CD14-positive monocyte (primary cell): ENCODE data around the gene WDR82. TPM values are rescaled to one million over a fixed set of nuclear protein-coding genes. Genes with fewer than 3 reads are reported as not detected.

Experiments used
- DNase-seq, 3 donors: peaks; one replicate each; pipeline ENCODE4 v3.0.0-alpha.2; 2011 to 2022
- H2AFZ ChIP-seq: 2 replicates; pipeline ENCODE4 v1.6.0; 2012; ENCODE audit warnings: mild to moderate bottlenecking, low read depth, low read length, inconsistent platforms; ENCODE audit not compliant: insufficient read depth, poor library complexity, severe bottlenecking
- H3K27ac ChIP-seq, 2 donors: 1 replicate in 1 of 2; 2 replicates in 1 of 2; pipeline ENCODE4 v1.5.1; 2012 to 2013; ENCODE audit warnings: low read length in 2 of 2, control low read depth in 1 of 2, inconsistent platforms in 1 of 2, low read depth in 1 of 2, mild to moderate bottlenecking in 1 of 2
- H3K27me3 ChIP-seq, 2 donors: one replicate each; pipeline versions ENCODE4 v1.6.0 to v1.6.1; 2011 to 2013; ENCODE audit warnings: low read length in 2 of 2; ENCODE audit not compliant: control insufficient read depth in 2 of 2, insufficient read depth in 2 of 2
- H3K36me3 ChIP-seq, 2 donors: replicated peaks in 1 of 2; 1 replicate in 1 of 2; 2 replicates in 1 of 2; pipeline versions ENCODE4 v1.5.1 to v1.6.1; 2012 to 2013; ENCODE audit warnings: low read length in 2 of 2, control low read depth in 1 of 2, inconsistent platforms in 1 of 2, mild to moderate bottlenecking in 1 of 2; ENCODE audit not compliant: insufficient read depth in 2 of 2, control insufficient read depth in 1 of 2
- H3K4me1 ChIP-seq, 2 donors: 1 replicate in 1 of 2; 2 replicates in 1 of 2; pipeline versions ENCODE4 v1.5.1 to v1.6.1; 2012 to 2013; ENCODE audit warnings: low read length in 2 of 2, control low read depth in 1 of 2, inconsistent platforms in 1 of 2, mild to moderate bottlenecking in 1 of 2, moderate library complexity in 1 of 2; ENCODE audit not compliant: insufficient read depth in 2 of 2, control insufficient read depth in 1 of 2
- H3K4me2 ChIP-seq: replicated peaks from 2 replicates; pipeline ENCODE3; 2012; ENCODE audit warnings: low read length, moderate library complexity, mild to moderate bottlenecking; ENCODE audit not compliant: poor library complexity, severe bottlenecking; ENCODE audit errors: extremely low read depth
- H3K4me3 ChIP-seq, 3 experiments: fragments of 200-600 bp in 1 of 3; sonication (generic) in 1 of 3; replicated peaks in 1 of 3; 1 replicate in 2 of 3; 2 replicates in 1 of 3; pipeline ENCODE4 v1.5.1; 2011 to 2013; ENCODE audit warnings: low read length in 3 of 3, mild to moderate bottlenecking in 3 of 3, control low read depth in 2 of 3, low read depth in 2 of 3, inconsistent platforms in 1 of 3, moderate library complexity in 1 of 3
- H3K79me2 ChIP-seq: 2 replicates; pipeline ENCODE4 v1.6.0; 2012; ENCODE audit warnings: mild to moderate bottlenecking, control low read depth, inconsistent platforms, low read length, moderate library complexity; ENCODE audit not compliant: insufficient read depth
- H3K9ac ChIP-seq: 2 replicates; pipeline ENCODE4 v1.6.0; 2017; ENCODE audit warnings: low read length, mild to moderate bottlenecking; ENCODE audit not compliant: insufficient read depth, poor library complexity, severe bottlenecking
- H3K9me3 ChIP-seq, 2 donors: replicated peaks in 1 of 2; 1 replicate in 1 of 2; 2 replicates in 1 of 2; pipeline versions ENCODE4 v1.5.1 to v1.6.1; 2012 to 2013; ENCODE audit warnings: low read length in 2 of 2, control low read depth in 1 of 2; ENCODE audit not compliant: control insufficient read depth in 1 of 2, insufficient read depth in 1 of 2
- H4K20me1 ChIP-seq: 2 replicates; pipeline ENCODE4 v1.6.0; 2012; ENCODE audit warnings: mild to moderate bottlenecking, low read length, control low read depth, moderate library complexity; ENCODE audit not compliant: insufficient read depth
- H3K27ac Mint-ChIP-seq, 7 donors: one replicate each; pipeline ENCODE4 v1.8.0; 2020; ENCODE audit warnings: mild to moderate bottlenecking in 7 of 7, mixed read lengths in 7 of 7, moderate library complexity in 6 of 7, inconsistent platforms in 2 of 7
- H3K27me3 Mint-ChIP-seq, 3 donors: one replicate each; pipeline ENCODE4 v1.8.0; 2021 to 2022; ENCODE audit warnings: low read depth in 3 of 3, mild to moderate bottlenecking in 3 of 3, mixed read lengths in 3 of 3, moderate library complexity in 3 of 3, inconsistent platforms in 1 of 3
- H3K36me3 Mint-ChIP-seq, 2 donors: one replicate each; pipeline ENCODE4 v1.8.0; 2020; ENCODE audit warnings: mixed read lengths in 2 of 2, inconsistent platforms in 1 of 2, mild to moderate bottlenecking in 1 of 2
- H3K4me1 Mint-ChIP-seq: one replicate; pipeline ENCODE4 v1.8.0; 2020; ENCODE audit warnings: mild to moderate bottlenecking, mixed read lengths
- H3K4me3 Mint-ChIP-seq, 2 donors: one replicate each; pipeline ENCODE4 v1.8.0; 2020; ENCODE audit warnings: mild to moderate bottlenecking in 2 of 2, mixed read lengths in 2 of 2, moderate library complexity in 1 of 2
- H3K9me3 Mint-ChIP-seq, 7 donors: one replicate each; pipeline ENCODE4 v1.8.0; 2020 to 2022; ENCODE audit warnings: mixed read lengths in 7 of 7, mild to moderate bottlenecking in 6 of 7, moderate library complexity in 6 of 7, inconsistent platforms in 2 of 7
- WGBS: methylation state at CpG from one replicate; pipeline ENCODE4 v1.1.5; 2013; ENCODE audit warnings: missing lambda C conversion rate; ENCODE audit not compliant: insufficient coverage; 5-methylcytosine and 5-hydroxymethylcytosine counted together
- intact Hi-C, 2 donors: fragments of 100-400 bp; cut with micrococcal nuclease; formaldehyde crosslinking; loops; one replicate each; pipeline versions ENCODE4 v1.15.0 to v1.15.1; 2023
- polyA plus RNA-seq, 3 donors: library from polyadenylated mRNA; depleted of rRNA in 1 of 3; unstranded in 2 of 3; stranded (reverse) in 1 of 3; fragments of 300-500 nt in 2 of 3; fragments of >200 nt in 1 of 3; fragmentation: Illumina TruSeq in 2 of 3; gene quantifications; 1 replicate in 2 of 3; 2 replicates in 1 of 3; pipeline ENCODE4 v1.2.3, GENCODE V29; 2012 to 2021
- TF ChIP-seq, protein P1 (sequence below): fragments of 200-600 bp; IDR thresholded peaks from one replicate; pipeline ENCODE4 v1.8.0; 2022; ENCODE audit warnings: antibody characterized with exemption, mild to moderate bottlenecking

WDR82 gene
- polyA plus RNA-seq, 3 donors = 27.3 to 33.4 (median 32.3) TPM

DNA sequence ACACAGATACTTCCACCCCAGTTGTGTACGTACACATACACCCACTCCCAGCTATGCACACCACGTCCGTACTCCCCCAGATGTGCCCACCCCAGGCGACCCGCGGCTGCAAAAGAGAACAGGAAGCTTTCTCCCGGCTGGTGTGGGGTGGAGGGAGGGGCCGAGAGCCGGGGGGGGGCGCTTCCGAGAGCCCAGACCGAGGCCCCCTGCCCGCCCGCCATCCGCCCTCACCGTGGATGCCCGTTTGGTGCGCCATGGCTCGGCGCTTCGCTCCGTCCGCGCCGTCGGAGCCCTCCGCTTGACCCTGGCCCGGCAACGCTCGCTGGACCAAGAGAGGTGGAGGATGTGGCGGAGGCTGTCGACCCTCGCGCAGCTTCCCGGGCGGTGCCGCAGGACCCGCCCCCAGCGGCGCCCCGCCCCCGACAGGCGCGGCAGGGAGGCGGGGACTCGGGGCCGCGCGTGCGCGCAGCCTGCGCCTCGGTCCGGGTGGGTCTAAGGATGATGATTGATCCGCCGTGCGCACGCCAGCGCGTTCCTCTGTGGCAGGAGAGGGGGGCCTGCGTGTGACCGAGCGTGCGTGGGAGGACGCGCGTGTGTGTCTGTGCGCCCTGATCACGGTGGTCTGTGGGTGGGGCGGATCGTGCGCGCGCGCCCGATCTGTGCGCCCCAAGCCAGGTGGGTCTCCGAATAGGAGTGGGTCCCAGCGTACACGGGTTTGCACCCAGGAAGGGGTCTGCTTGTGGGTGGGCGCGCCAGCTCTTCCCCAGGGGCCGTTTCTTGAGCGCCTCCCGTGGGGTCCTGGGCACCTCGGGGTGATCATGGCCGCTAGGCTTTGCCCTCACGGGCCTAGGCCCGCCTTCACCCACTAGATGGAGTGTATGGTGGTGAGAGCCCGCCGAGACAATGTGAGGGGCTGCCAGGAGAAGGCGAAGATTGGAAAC, 39.4 kb downstream of the WDR82 start, which contains the start of gene TWF2:
Gene TWF2 (minus strand): TSS at position 398 of the 941 bp plus-strand sequence. CDS start 142 bp downstream, at position 256.
- Mint-ChIP-seq H3K36me3 (peaks cover 24 to 25% of the 10 kb centered on the region in 2 donors), H3K4me1 (peaks cover 68% of the 10 kb centered on the region), H3K27ac (peak within 1 kb of the TSS; percentile 91 to 95 (median 93)), H3K4me3 (peak within 1 kb of the TSS; percentile 90 to 97), H3K9me3 (peaks cover 0 to 5% (median 0%) of the 10 kb centered on the region in 7 donors), H3K27me3 (no peaks in the 10 kb centered on the region)
- TF ChIP-seq, protein P1, sequence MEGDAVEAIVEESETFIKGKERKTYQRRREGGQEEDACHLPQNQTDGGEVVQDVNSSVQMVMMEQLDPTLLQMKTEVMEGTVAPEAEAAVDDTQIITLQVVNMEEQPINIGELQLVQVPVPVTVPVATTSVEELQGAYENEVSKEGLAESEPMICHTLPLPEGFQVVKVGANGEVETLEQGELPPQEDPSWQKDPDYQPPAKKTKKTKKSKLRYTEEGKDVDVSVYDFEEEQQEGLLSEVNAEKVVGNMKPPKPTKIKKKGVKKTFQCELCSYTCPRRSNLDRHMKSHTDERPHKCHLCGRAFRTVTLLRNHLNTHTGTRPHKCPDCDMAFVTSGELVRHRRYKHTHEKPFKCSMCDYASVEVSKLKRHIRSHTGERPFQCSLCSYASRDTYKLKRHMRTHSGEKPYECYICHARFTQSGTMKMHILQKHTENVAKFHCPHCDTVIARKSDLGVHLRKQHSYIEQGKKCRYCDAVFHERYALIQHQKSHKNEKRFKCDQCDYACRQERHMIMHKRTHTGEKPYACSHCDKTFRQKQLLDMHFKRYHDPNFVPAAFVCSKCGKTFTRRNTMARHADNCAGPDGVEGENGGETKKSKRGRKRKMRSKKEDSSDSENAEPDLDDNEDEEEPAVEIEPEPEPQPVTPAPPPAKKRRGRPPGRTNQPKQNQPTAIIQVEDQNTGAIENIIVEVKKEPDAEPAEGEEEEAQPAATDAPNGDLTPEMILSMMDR = peak; percentile 56
- H3K4me1 ChIP-seq = peaks cover 59 to 80% of the 10 kb centered on the region in 2 donors
- peaks cover 17 to 19% of the 10 kb centered on the region in 2 donors for H3K36me3 ChIP-seq
- peak within 1 kb of the TSS; percentile 79 to 91 for H3K27ac ChIP-seq
- H3K79me2 ChIP-seq = peaks cover 74% of the 10 kb centered on the region
- H4K20me1 ChIP-seq = peaks cover 45% of the 10 kb centered on the region
- intact Hi-C loops = no loop called here
- peak within 1 kb of the TSS; percentile 97 for H3K4me2 ChIP-seq
- peak within 1 kb of the TSS; percentile 88 to 100 (median 93) for H3K4me3 ChIP-seq
- WGBS = 0% methylated on average over 70 of the region's 92 CpGs
- H3K27me3 ChIP-seq = no peaks in the 10 kb centered on the region
- H3K9ac ChIP-seq = peak within 1 kb of the TSS; percentile 83
- DNase-seq = peak; percentile 58 to 71 (median 68)
- H3K9me3 ChIP-seq = no peaks in the 10 kb centered on the region
- H2AFZ ChIP-seq = peak within 1 kb of the TSS; percentile 95

DNA sequence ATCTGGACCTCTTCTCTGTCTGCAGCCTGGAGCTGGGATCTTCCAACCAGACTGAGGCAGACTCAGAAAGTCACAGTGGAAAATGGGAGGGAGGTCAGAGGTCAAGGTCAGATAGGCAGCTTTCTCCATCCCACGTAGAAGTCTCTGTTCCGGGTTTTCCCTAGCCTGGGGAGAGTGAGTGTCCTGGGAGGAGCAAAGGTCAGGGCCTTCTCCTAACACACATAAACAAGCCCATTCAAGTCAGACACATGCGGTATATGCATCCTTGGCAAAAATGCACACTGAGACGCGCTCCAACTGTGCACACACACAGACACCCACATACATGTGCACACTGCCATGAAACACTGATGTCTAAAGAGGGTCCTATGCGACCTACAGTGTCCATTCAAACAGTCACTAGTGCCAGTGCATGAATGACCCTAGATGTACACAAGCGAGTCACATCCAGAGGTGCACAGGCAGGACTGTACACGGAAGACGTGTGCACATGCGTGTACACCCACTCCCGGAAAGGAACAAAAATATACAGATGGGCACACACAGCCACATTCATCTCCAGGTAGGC, 40.2 kb downstream of the WDR82 start:
- H3K36me3 Mint-ChIP-seq = peaks cover 30% of the 10 kb centered on the region in 2 donors
- peak overlapping the region; percentile 90 to 97 for H3K4me3 Mint-ChIP-seq
- peaks cover 61% of the 10 kb centered on the region for H3K4me1 Mint-ChIP-seq
- peak overlapping the region; percentile 79 to 91 for H3K27ac ChIP-seq
- peak overlapping the region; percentile 88 to 100 (median 93) for H3K4me3 ChIP-seq
- H3K27ac Mint-ChIP-seq = peak overlapping the region; percentile 91 to 95 (median 92)
- WGBS = 11% methylated on average over 8 of the region's 11 CpGs
- H3K9me3 Mint-ChIP-seq = peaks cover 0 to 2% (median 0%) of the 10 kb centered on the region in 7 donors
- peaks cover 52 to 77% of the 10 kb centered on the region in 2 donors for H3K4me1 ChIP-seq
- peak in 1 of 3 donors; percentile 29 for DNase-seq
- peaks cover 52% of the 10 kb centered on the region for H4K20me1 ChIP-seq
- H3K9me3 ChIP-seq = no peaks in the 10 kb centered on the region
- peak overlapping the region; percentile 97 for H3K4me2 ChIP-seq
- peak overlapping the region; percentile 83 for H3K9ac ChIP-seq
- H3K27me3 ChIP-seq = no peaks in the 10 kb centered on the region
- no peaks in the 10 kb centered on the region for H3K27me3 Mint-ChIP-seq
- H3K79me2 ChIP-seq = peaks cover 81% of the 10 kb centered on the region
- TF ChIP-seq, protein P1 = no peak
- peaks cover 21 to 27% of the 10 kb centered on the region in 2 donors for H3K36me3 ChIP-seq
- intact Hi-C loops = no loop called here
- peak overlapping the region; percentile 95 for H2AFZ ChIP-seq
